Daoy (cell line): ENCODE measurements around the gene NCCRP1. TPM values are rescaled to one million over a fixed set of nuclear protein-coding genes. Genes with fewer than 3 reads are reported as not detected.

ENCODE experiments used
- DNase-seq: peaks from one replicate; pipeline ENCODE4 v3.0.0-alpha.2; 2015; ENCODE audit warnings: low read depth
- total RNA-seq: library from RNA; depleted of rRNA; stranded (reverse); fragments of >200 nt; shearing (Covaris generic); gene quantifications from 2 replicates; pipeline ENCODE4 v1.2.3, GENCODE V29; 2014; rRNA removed

Gene NCCRP1
- total RNA-seq, result 0.40 TPM in 1 of 2 replicates, not detected in the other

GRCh38 chr19:39196860-39197562 is at the start of gene NCCRP1:
Gene NCCRP1 (plus strand): TSS chr19:39196964. CDS start chr19:39196983, 19 bp downstream.
- no peak for DNase-seq

- no peak for DNase-seq
These were observed 49.3 kb upstream of the NCCRP1 start for GRCh38 chr19:39147480-39147879.

GRCh38 chr19:39148939-39149529 is 47.7 kb upstream of the NCCRP1 start:
- DNase-seq, result no peak

GRCh38 chr19:39150235-39150634 is 46.5 kb upstream of the NCCRP1 start:
- no peak for DNase-seq

GRCh38 chr19:39150807-39151600 is 45.8 kb upstream of the NCCRP1 start:
- no peak for DNase-seq

DNA sequence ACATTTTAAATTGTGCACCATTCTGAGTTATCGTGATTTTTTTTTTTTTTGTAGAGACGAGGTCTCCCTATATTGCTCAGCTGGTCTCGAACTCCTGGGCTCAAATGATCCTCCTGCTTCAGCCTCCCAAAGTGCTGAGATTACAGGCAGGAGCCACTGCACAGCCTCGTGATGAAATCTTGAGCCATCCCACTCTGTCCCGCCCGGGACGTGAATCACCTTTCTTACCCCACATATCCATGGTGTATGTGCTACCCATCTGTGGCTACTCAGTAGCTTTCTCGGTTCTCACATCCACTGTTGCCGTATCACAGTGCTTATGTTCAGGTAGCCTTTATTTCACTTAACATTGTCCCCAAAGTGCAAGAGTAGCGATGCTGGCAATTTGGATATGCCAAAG is 44.7 kb upstream of the NCCRP1 start:
- DNase-seq, result no peak

DNA sequence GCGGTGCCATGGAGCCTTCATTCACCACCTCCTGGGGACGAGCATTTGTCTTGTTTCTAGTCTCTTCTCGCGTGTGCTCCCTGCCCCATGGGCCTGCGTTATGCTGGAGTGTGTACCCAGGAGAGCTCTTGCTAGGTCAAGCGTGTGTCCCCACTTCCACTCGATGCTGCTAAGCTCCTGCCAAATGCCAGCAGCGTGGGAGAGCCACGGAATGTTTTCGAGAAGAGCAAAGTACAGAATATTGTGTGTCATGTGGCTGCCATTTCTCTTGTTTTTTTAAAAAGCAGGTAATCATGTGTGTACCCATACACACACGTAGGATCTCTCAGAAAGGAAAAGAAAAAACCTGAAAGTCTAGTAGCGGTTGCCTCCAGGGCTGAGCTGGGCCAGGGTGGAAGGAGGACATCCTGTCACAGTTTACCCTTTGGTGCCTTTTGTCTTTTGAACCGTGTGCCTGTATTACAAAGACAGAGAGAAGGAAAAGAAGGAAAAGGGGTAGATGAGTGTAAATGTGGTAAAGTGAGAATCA is 42.6 kb upstream of the NCCRP1 start:
- DNase-seq, result no peak

DNA sequence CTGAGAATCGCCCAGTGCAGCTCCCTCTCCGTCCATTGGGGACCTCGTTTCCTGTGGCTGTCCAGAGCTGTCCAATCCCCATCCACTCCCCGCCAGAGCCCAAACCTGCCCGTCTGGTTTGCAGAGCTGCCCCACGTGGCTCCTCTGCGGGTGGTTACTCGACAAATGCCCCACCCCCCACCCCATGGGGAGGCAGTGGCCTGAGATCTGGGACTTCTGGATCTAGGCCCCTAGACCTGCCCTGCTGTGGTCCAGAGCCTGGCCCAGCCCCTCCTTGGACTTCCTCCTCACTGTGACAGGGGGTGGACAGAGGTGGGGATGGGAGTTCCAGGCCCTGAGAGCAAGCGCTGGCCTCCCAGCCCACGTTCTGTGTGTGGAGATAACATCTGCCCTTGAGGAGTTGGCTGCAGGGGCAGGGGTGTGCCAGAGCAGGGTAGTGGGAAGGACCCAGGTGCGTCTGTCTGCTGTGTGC is 42.1 kb upstream of the NCCRP1 start:
- DNase-seq, result no peak

- no peak for DNase-seq
These were observed 41.6 kb upstream of the NCCRP1 start for GRCh38 chr19:39155114-39155700.

DNA sequence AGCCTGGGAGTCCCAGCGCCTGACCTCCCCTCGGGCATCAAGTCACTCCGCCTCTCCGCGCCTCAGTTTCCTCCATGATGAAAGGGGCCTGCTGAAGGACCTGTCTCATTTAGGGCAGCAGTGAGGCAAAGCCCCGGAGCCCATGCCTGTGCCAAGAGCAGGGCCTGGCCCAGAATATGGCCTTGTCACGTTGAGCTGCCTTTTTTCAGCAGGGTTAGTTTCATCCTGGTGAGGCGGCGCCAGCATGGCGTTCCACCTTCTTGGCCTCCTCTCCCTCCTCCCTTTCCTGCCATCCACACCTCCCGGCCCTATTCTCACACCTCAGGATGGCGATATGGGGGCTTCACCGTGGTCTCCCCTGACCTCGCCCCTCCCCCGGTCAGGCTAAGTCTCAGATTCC is 41.0 kb upstream of the NCCRP1 start:
- no peak for DNase-seq

GRCh38 chr19:39156326-39157230 is 40.2 kb upstream of the NCCRP1 start:
- DNase-seq, result peak; percentile 60

GRCh38 chr19:39157275-39157996 is 39.3 kb upstream of the NCCRP1 start:
- DNase-seq, result no peak

GRCh38 chr19:39157997-39158389 is 38.8 kb upstream of the NCCRP1 start:
- no peak for DNase-seq

DNA sequence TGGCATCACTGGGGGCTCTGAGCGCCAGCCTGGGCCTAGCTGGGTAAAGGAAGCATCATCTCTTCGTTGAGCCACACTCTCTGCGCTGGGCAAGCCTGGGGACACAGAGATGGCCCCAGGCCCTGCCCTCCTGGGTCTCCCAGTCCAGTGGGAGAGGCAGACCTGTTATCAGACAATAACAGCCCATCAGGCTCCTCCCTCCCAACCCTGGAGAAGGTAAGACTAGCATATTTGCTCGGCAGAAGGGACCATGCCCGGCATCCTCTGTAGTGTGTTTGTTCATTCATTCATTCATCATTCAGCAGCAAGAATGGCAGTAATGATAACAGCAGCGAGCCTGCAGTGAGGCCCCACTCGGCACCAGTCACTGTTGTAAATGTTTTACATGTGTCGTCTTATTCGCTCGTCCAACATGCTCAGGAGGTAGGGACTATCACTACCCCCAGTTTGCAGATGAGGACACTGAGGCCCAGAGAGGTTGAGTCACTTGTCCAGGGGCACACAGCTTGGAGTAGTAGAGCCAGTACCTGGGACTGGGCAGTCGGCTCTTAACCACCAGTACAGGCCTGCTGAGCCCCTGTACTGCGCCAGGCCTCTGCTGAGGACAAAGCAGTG is 38.0 kb upstream of the NCCRP1 start:
- DNase-seq, result no peak

DNA sequence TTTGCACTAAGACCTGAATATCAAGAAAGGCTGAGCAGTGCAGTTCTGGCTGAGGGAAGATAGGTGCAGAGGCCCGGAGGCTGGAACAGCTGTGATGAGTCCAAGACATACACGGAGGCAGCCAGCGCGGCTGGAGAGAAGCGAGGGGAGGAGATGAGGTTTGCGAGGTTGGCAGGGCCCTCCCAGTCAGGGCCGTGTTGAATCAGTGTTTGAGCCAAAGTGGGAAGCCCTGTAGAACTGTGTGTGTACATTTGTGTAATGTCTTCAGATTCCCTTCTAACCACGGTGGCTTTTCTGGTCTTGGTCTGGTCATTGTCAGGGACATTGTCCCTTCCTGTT is 36.3 kb upstream of the NCCRP1 start:
- peak; percentile 28 for DNase-seq

DNA sequence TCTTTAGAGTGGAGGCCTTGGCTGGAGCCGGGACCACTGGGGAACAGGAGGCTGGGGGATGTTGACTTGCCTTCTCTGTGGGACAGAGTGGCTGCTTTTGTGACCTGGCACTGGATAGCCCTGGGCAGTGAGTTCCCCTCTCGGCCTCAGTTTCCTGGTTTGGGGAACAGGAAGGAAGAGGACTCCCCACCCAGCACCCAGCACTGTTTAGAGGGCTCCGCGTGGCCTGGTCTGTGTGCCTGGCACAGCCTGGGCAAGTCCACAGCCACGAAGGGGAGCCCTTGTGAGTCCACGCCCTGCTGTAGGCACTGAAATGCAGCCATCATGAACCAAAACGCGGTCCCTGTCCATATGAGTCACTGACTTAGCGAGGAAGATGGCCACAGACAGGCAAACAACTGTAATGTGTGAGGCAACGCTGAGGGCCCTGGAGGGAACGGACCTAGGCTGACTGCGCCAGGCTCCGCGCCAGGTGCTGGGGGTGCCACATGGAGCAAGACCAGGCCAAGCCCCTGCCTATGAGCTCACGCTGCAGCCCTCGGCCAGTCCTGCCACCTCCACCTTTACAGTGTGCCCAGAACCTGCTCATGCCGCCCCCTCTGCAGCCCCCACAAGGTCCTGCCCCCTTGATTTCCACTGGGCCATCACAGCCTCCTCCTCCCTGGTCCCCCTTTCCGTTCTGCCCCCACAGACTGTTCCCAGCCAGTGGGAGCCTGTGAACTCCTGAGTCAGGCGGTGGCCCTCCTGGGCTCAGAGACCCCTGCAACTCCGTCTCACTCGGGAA is 35.7 kb upstream of the NCCRP1 start:
- DNase-seq, result no peak

DNA sequence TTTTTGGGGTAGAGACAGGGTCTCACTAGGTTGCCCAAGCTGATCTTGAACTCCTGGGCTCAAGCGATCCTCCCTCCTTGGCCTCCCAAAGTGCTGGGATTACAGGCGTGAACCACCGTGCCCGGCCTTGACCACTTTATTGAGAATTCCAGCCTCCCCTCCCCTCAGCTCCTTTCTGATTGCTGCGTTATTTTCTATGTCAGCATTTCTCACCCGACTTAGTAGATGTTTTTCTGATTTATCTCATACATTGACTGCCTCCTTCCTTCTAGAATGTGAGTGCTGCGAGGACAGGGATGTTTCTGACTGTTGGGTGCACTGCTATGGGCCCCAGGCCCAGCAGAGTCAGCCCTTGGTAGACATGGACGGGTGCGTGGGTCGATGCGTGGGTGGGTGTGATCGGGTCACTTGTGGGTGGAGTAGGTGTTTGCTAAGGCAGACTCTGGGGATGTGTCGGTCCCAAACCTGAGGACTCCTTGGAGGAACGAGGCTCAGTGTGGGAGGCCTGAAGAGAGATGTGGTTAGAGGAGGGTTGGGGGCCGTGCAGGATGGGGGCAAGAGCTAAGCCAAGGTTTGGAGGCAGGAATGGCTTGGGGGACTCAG is 34.2 kb upstream of the NCCRP1 start:
- no peak for DNase-seq

GRCh38 chr19:39163621-39164020 is 33.1 kb upstream of the NCCRP1 start:
- no peak for DNase-seq

DNA sequence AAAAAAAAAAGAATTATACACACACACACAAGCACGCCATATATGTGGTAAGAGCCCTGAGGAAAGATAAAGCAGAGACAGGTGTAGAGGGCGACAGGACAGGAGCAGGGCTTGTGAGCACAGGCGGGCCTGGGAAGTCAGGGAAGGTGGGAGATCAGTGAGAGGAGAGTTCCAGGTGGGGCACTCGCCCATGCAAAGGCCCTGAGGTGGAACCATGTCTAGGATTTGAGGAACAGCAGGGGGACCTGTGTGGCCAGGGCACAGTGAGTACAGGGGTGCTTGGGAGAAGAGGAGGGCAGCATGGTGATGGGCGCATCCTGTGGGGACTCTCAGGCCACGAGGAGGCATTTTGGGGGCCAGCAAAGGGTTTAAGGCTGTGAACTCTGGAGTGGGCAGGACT is 32.5 kb upstream of the NCCRP1 start:
- DNase-seq, result no peak
